Adrenal gland (tissue), 5 donors: ENCODE results near the gene MACF1.

Source experiments
- CTCF ChIP-seq, 6 experiments: fragments of 450-650 bp in 4 of 6; fragments of 200-600 bp in 2 of 6; sonication (generic) in 1 of 6; IDR thresholded peaks; 1 replicate in 5 of 6; 2 replicates in 1 of 6; pipeline versions ENCODE4 v1.5.1 to v1.8.0; 2016 to 2021; ENCODE audit warnings: antibody characterized with exemption in 6 of 6, mild to moderate bottlenecking in 2 of 6, moderate library complexity in 1 of 6
- POLR2A ChIP-seq, 2 donors: fragments of 450-650 bp; IDR thresholded peaks; one replicate each; pipeline ENCODE4 v1.6.1; 2017; ENCODE audit warnings: antibody characterized with exemption in 2 of 2, mild to moderate bottlenecking in 2 of 2, moderate library complexity in 1 of 2
- donor health status: DM: no; HTN: no; CAD: no.

DNA sequence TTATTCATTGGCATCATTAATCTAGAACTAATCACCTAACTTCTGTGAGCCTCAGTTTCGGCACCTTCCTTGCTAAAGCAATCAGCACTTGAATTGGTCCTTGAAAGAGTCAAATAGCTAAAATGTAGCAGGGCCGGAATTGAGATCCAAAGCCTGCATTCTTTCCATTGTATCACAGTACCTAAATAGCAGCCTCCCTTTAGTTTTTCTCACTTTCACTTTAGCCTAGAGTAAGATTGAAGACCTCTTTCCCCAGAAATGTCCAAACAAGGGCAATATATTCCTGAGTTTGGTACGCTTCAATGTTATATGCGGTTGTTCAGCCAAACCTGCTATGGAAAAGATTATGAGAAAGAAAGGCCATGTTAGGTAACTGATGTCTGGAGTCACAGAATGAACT, 165.1 kb downstream of the MACF1 start:
- TF ChIP-seq POLR2A (IDR thresholded peaks at IDR 0.05), result no peak
- no peak for TF ChIP-seq CTCF (IDR thresholded peaks at IDR 0.05)
